B cell (primary cell): ENCODE measurements around the gene MRPS22. TPM values are rescaled to one million over a fixed set of nuclear protein-coding genes. Genes with fewer than 3 reads are reported as not detected.

ENCODE experiments used
- ATAC-seq: fragments of 200-7000 bp; cut with Tn5 transposase; one replicate; pipeline ENCODE4 v1.10.0; 2021; ENCODE audit warnings: low read depth, mild to moderate bottlenecking, moderate number of reproducible peaks, moderate library complexity
- CTCF ChIA-PET: fragments of 350-600 bp; sonication (Branson Sonifier 250); formaldehyde crosslinking; loops from one replicate; lab custom pipeline; 2021; ENCODE audit warnings: antibody characterized with exemption, inconsistent platforms; lab: Charles Lee
- POLR2A ChIA-PET: fragments of 350-600 bp; sonication (Branson Sonifier 250); formaldehyde crosslinking; loops from one replicate; lab custom pipeline; 2021; ENCODE audit warnings: antibody characterized with exemption; lab: Charles Lee
- DNase-seq: peaks from one replicate; pipeline ENCODE4 v3.0.0; 2013
- H2AFZ ChIP-seq: 2 replicates; pipeline ENCODE4 v1.6.1; 2012; ENCODE audit warnings: mild to moderate bottlenecking, low read depth, low read length; ENCODE audit not compliant: insufficient read depth, poor library complexity, severe bottlenecking
- H3K27ac ChIP-seq, 2 donors: 1 replicate in 1 of 2; 2 replicates in 1 of 2; pipeline ENCODE4 v1.5.1; 2012 to 2013; ENCODE audit warnings: low read length in 2 of 2, mild to moderate bottlenecking in 2 of 2, moderate library complexity in 1 of 2
- H3K27me3 ChIP-seq, 4 experiments: fragments of 200-600 bp in 1 of 4; sonication (generic) in 1 of 4; replicated peaks in 1 of 4; 1 replicate in 2 of 4; 2 replicates in 2 of 4; pipeline versions ENCODE4 v1.6.1 to v1.7.0; 2013 to 2016; ENCODE audit warnings: low read length in 3 of 4, mild to moderate bottlenecking in 2 of 4, mixed read lengths in 1 of 4, moderate library complexity in 1 of 4; ENCODE audit not compliant: insufficient read depth in 4 of 4, control insufficient read depth in 3 of 4; ENCODE audit errors: control extremely low read depth in 1 of 4
- H3K36me3 ChIP-seq, 2 experiments: replicated peaks in 1 of 2; 1 replicate in 1 of 2; 2 replicates in 1 of 2; pipeline versions ENCODE4 v1.6.1 to v1.7.1; 2013; ENCODE audit warnings: low read length in 1 of 2; ENCODE audit not compliant: insufficient read depth in 2 of 2, control insufficient read depth in 1 of 2; ENCODE audit errors: control extremely low read depth in 1 of 2, extremely low read depth in 1 of 2
- H3K4me1 ChIP-seq, 2 donors: fragments of 200-600 bp in 1 of 2; sonication (generic) in 1 of 2; 1 replicate in 1 of 2; 2 replicates in 1 of 2; pipeline versions ENCODE4 v1.5.1 to v1.6.1; 2013 to 2017; ENCODE audit warnings: low read length in 2 of 2; ENCODE audit not compliant: control insufficient read depth in 2 of 2, insufficient read depth in 2 of 2
- H3K4me2 ChIP-seq: replicated peaks from 2 replicates; pipeline ENCODE3; 2012; ENCODE audit warnings: mild to moderate bottlenecking, low read depth, low read length; ENCODE audit not compliant: poor library complexity, severe bottlenecking
- H3K4me3 ChIP-seq, 5 experiments: fragments of 200-600 bp in 1 of 5; sonication (generic) in 1 of 5; 1 replicate in 3 of 5; 2 replicates in 2 of 5; pipeline versions ENCODE4 v1.5.1 to v1.7.0; 2011 to 2016; ENCODE audit warnings: low read length in 4 of 5, mild to moderate bottlenecking in 4 of 5, low read depth in 2 of 5, control low read depth in 1 of 5, moderate library complexity in 1 of 5; ENCODE audit not compliant: insufficient read depth in 1 of 5; ENCODE audit errors: control extremely low read depth in 1 of 5, extremely low read depth in 1 of 5
- H3K79me2 ChIP-seq: fragments of 200-600 bp; sonication (generic); one replicate; pipeline ENCODE4 v1.6.0; 2016; ENCODE audit warnings: low read length; ENCODE audit not compliant: control insufficient read depth, insufficient read depth
- H3K9ac ChIP-seq: fragments of 200-600 bp; sonication (generic); 2 replicates; pipeline ENCODE4 v1.6.1; 2017; ENCODE audit warnings: mild to moderate bottlenecking, low read length, moderate library complexity
- H3K9me3 ChIP-seq, 3 donors: one replicate each; pipeline versions ENCODE4 v1.6.1 to v1.7.1; 2013; ENCODE audit warnings: low read length in 2 of 3; ENCODE audit not compliant: control insufficient read depth in 2 of 3, insufficient read depth in 1 of 3; ENCODE audit errors: control extremely low read depth in 1 of 3
- H4K20me1 ChIP-seq: 2 replicates; pipeline ENCODE4 v1.6.0; 2012; ENCODE audit warnings: mild to moderate bottlenecking, low read length; ENCODE audit not compliant: insufficient read depth, control insufficient read depth, poor library complexity, severe bottlenecking
- H3K27ac Mint-ChIP-seq: one replicate; pipeline ENCODE4 v1.8.0; 2021; ENCODE audit warnings: mixed read lengths
- H3K27me3 Mint-ChIP-seq: one replicate; pipeline ENCODE4 v1.8.0; 2021; ENCODE audit warnings: mixed read lengths
- H3K4me1 Mint-ChIP-seq: one replicate; pipeline ENCODE4 v1.8.0; 2021; ENCODE audit warnings: mixed read lengths
- H3K4me3 Mint-ChIP-seq: one replicate; pipeline ENCODE4 v1.8.0; 2021; ENCODE audit warnings: mixed read lengths
- H3K9me3 Mint-ChIP-seq: one replicate; pipeline ENCODE4 v1.8.0; 2022; ENCODE audit warnings: mixed read lengths; ENCODE audit not compliant: insufficient read depth
- CTCF ChIP-seq: fragments of 200-600 bp; IDR thresholded peaks from one replicate; pipeline ENCODE4 v1.8.0; 2022; ENCODE audit warnings: antibody characterized with exemption, mild to moderate bottlenecking
- EZH2 ChIP-seq: IDR thresholded peaks from 2 replicates; pipeline ENCODE4 v1.6.1; 2012; ENCODE audit warnings: borderline replicate concordance, low read depth, mild to moderate bottlenecking, moderate library complexity, low read length; ENCODE audit not compliant: insufficient read depth, poor library complexity, severe bottlenecking
- WGBS: methylation state at CpG from one replicate; pipeline ENCODE4 v1.1.5; 2013; ENCODE audit warnings: missing lambda C conversion rate; ENCODE audit not compliant: insufficient coverage; 5-methylcytosine and 5-hydroxymethylcytosine counted together
- intact Hi-C: fragments of 100-400 bp; cut with micrococcal nuclease; formaldehyde crosslinking; loops from one replicate; pipeline ENCODE4 v1.10.0; 2022
- polyA plus RNA-seq: library from polyadenylated mRNA; depleted of rRNA; stranded (reverse); fragments of >200 nt; gene quantifications from 2 replicates; pipeline ENCODE4 v1.2.3, GENCODE V29; 2012
- total RNA-seq, 2 donors: library from RNA; stranded (reverse); fragments of 120-200 nt in 1 of 2; gene quantifications; 1 replicate in 1 of 2; 2 replicates in 1 of 2; pipeline versions ENCODE4 v1.2.3 to v1.2.4, GENCODE V29; 2013 to 2022

The MRPS22 gene
- total and polyA plus RNA-seq, 2 donors (not counting 1 experiment from before 2014, with no cell fraction given): 19.1 to 32.5 TPM

GRCh38 chr3:139389552-139390368, 45.9 kb downstream of the MRPS22 start, which contains the start of gene COPB2:
Gene COPB2 (minus strand): TSS chr3:139389647. CDS start chr3:139389550, 97 bp downstream.
- TF ChIP-seq EZH2: no peak
- TF ChIP-seq CTCF: no peak
- H3K9me3 Mint-ChIP-seq: no peaks in the 10 kb centered on the region
- Histone ChIP-seq H3K79me2 (peaks cover 68% of the 10 kb centered on the region), H3K9me3 (no peaks in the 10 kb centered on the region), H3K9ac (peak within 1 kb of the TSS; percentile 97), H3K4me1 (peaks cover 16 to 21% of the 10 kb centered on the region in 2 donors), H3K27me3 (no peaks in the 10 kb centered on the region), H3K4me3 (peak within 1 kb of the TSS; percentile 73 to 96 (median 79)), H2AFZ (peak within 1 kb of the TSS; percentile 98), H4K20me1 (no peaks in the 10 kb centered on the region), H3K36me3 (no peaks in the 10 kb centered on the region), H3K4me2 (peak within 1 kb of the TSS; percentile 89), H3K27ac (peak within 1 kb of the TSS; percentile 86 to 94)
- peak within 1 kb of the TSS; percentile 96 for H3K4me3 Mint-ChIP-seq
- peak; percentile 98 for DNase-seq
- POLR2A ChIA-PET: interaction anchor here (0.9 kb wide), 1 partner anchor 45 kb away, joined by 3 read pairs; no protein-coding TSS in a partner anchor
- CTCF ChIA-PET: interaction anchor here (1.9 kb wide), 1 partner anchor 45 kb away, joined by 6 read pairs; the partner anchor contains the start of gene MRPS22
- ATAC-seq: peak; percentile 97
- under 1% methylated on average over 46 of the region's 52 CpGs for WGBS
- H3K27ac Mint-ChIP-seq: peak within 1 kb of the TSS; percentile 95
- H3K27me3 Mint-ChIP-seq: no peaks in the 10 kb centered on the region
- intact Hi-C loops: loop anchor here (1.0 to 5.0 kb wide), 4 partner anchors 46 to 1552 kb away; partner anchors contain the start of genes DBR1, NMNAT3 and SLC25A36
- H3K4me1 Mint-ChIP-seq: peaks cover 39% of the 10 kb centered on the region

GRCh38 chr3:139394116-139394515, 50.3 kb downstream of the MRPS22 start:
- Histone ChIP-seq H4K20me1 (no peaks in the 10 kb centered on the region), H3K27ac (no peak overlapping the region), H2AFZ (no peak overlapping the region), H3K4me2 (no peak overlapping the region), H3K9ac (no peak overlapping the region), H3K9me3 (no peaks in the 10 kb centered on the region), H3K4me1 (peaks cover 3 to 7% of the 10 kb centered on the region in 2 donors), H3K36me3 (no peaks in the 10 kb centered on the region), H3K27me3 (no peaks in the 10 kb centered on the region), H3K4me3 (no peak overlapping the region), H3K79me2 (peaks cover 25% of the 10 kb centered on the region)
- Mint-ChIP-seq H3K27ac (no peak overlapping the region), H3K4me3 (no peak overlapping the region), H3K4me1 (peaks cover 16% of the 10 kb centered on the region), H3K9me3 (no peaks in the 10 kb centered on the region), H3K27me3 (no peaks in the 10 kb centered on the region)
- intact Hi-C loops: no loop called here
- ATAC-seq (no peak), DNase-seq (no peak)
- ChIA-PET CTCF (no interaction called here), POLR2A (no interaction called here)
- TF ChIP-seq CTCF (no peak), EZH2 (no peak)
